ENCODE data around the gene CCT5.

GRCh38 chr5:10295619-10296326 lies 45.7 kb downstream of the CCT5 start:
- TF ChIP-seq, protein P1, sequence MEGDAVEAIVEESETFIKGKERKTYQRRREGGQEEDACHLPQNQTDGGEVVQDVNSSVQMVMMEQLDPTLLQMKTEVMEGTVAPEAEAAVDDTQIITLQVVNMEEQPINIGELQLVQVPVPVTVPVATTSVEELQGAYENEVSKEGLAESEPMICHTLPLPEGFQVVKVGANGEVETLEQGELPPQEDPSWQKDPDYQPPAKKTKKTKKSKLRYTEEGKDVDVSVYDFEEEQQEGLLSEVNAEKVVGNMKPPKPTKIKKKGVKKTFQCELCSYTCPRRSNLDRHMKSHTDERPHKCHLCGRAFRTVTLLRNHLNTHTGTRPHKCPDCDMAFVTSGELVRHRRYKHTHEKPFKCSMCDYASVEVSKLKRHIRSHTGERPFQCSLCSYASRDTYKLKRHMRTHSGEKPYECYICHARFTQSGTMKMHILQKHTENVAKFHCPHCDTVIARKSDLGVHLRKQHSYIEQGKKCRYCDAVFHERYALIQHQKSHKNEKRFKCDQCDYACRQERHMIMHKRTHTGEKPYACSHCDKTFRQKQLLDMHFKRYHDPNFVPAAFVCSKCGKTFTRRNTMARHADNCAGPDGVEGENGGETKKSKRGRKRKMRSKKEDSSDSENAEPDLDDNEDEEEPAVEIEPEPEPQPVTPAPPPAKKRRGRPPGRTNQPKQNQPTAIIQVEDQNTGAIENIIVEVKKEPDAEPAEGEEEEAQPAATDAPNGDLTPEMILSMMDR (IDR thresholded peaks at IDR 0.05): no peak
- TF ChIP-seq POLR2AphosphoS5 (IDR thresholded peaks at IDR 0.05) (no peak), POLR2A (IDR thresholded peaks at IDR 0.05) (no peak)
